Globus pallidus (tissue), 1 donor: ENCODE measurements around the gene HIPK2.
A peak's percentile ranks its signal among the peaks of the same experiment; 100 is the strongest.

Experiments
- DNase-seq: peaks from one replicate; pipeline ENCODE4 v3.0.0-alpha.2; 2015; ENCODE audit warnings: low spot score

HIPK2 gene

DNA sequence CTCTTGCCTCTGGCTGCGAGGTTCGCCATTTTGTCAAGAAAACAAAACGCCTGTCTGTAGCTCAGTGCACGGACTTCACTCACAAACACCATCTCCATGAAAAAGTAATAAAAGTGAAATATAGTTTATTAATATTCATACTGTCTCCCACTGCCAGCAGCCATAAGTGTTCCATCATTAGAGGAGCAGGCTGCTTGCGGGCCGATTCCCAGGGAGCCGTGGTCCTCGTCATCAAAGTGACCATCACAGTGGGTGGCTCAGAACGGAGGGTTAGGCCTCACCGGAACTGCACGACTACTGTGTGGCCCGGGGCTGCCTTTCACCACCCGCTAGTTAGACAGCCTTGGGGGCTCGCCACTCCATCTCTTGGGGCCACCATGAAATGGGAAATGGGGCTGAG lies 82.7 kb downstream of the HIPK2 start:
- no peak for DNase-seq

DNA sequence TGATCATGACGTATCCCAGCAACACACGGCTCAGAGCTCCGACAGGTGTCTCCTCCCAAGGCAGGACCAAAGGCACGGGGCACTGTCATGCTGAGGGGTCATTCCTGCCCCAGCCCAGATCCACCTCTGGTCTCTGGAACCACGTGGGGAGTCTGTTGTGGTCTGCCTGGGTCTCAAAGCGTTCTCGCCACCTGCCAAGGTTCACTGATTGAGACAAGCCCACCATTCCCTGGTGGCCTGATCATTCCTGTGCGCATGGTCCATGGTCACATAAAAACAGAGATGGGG lies 83.5 kb downstream of the HIPK2 start:
- DNase-seq = no peak

DNA sequence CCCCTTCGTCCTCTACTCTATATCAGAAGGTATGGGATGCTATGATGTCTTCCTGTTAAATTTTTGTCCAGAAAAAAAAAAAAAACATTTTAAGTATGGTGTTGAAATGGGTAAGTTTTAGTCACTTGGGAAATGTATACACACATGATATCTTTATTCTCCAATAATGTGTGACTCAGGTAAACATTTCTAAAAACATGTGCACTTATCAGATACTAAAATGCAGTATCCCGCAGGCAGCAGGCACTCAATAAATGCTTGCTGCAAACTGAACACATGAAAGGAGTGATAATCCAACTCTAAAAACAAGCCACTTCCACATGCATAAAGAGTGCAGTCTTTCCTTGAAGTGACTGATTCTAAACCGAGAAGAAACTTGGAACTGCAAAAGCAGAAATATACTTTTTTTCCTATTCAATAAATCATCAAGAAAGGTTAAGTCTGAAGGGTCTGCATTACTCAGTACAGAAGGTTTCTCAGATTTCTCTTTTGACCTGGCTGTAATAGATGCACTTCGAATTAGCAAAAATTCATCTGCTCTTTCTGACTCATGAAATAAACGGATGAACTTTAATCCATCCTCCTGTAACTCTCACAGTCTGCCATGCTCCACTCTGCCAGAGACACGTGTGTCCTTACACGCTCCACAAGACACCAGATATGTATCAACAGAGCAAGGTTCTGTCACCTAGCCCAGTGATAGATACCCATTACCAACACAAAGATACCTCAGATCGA lies 84.0 kb downstream of the HIPK2 start:
- DNase-seq = no peak

DNA sequence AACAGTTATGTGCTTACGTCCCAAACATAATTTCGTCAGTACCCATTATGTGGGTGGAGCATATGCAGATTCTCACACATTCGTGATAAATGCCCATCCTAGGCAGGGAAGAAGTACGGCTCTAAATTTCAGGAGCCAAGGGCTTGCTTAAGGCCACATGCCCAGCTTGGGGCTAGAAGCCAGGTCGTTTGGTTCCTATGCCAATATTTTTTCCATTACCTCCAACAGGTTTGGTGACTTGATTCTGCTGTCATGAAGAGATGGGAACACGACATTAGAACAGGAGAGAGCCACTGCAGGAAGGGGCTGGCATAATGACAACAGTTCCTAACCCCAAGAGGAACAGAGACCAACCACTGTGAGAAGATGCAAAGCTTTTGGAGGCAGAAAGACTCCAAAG lies 85.1 kb downstream of the HIPK2 start:
- DNase-seq = no peak

DNA sequence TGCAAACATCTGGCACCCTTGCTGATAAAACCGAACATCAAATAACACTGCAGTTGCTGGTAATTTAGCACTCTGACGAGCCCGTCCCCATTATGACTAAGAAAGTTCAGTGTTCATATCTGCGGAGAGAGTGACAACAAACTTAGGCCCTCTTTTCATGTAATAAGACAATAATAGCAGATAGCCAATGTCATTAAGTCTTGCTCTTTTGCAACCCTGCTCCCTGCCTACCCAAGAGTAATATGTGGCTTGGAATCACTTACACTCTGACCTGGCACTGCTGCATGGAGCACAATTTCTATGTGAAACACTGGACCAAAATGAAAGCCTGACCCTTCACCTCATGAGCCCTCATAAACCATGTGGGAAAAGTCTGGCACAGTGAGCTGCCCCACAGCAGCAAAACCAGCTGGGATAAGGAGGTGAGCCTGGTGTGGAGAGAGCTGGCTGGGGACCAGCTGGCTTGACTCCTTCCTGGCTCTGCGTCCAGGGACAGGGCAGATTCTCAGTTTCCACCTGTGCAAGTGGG lies 86.5 kb downstream of the HIPK2 start:
- DNase-seq = no peak

DNA sequence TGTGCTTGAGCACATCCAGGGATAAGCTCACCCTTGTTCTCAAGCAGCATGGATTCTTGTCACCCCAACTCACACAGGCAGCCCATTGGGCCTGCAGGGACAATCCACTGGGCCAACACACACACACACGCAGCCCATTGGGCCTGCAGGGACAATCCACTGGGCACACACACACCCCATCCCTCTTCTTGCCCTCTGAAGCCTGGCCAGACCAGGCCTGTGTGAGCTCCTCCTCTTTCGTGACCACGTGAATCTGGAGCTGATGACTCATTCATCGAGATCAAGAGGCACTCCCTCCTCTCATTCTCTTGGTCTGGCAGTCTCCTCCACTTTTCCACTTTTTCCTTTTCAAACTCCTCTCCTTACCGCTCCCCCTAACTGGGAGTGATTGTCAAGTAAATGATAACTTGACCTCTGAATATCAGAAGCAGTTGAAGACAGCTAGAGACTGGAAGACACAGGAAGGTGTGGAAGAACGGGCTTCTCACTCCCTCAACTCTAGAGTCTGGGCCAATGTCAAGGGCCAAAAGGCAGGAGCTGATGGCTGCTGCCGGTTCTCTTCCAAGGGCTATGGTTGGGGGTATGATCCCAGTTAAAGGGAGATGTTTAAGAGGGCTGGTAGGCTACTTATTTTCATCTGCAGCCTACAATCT lies 89.7 kb downstream of the HIPK2 start:
- DNase-seq = peak; percentile 81

DNA sequence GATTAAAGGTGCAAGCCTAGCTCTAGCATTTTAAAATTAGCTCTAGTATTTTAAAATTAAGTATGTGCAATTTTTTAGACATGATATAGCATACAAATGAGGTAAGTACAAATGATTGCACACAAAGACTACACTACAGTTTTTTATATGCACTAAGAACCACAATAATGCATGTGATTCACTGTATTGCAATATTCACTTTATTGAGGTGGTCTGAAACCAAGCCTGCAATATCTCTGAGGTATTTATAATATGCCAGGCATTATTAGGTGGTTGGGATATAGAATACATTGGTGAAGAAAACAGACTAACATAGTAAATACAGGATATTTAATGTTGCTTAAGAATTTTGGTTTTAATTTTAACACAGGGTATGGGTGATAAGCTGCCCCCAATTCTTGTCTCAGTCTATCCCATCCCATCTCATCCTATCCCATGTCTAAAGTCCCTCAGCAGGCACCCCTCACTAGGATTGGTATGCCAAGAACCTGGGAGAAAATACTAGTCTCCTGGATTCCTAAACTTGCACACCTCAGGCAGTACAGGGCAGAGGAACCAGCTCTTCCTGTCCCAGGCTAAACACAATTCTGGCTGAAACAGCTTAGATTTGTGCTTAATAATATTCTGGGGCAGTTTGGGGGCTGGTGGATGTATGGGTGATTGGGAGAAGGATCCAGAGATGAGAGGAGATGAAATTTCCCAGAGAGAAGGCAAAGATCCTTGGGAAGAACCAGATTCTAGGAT lies 90.4 kb downstream of the HIPK2 start:
- DNase-seq = no peak

DNA sequence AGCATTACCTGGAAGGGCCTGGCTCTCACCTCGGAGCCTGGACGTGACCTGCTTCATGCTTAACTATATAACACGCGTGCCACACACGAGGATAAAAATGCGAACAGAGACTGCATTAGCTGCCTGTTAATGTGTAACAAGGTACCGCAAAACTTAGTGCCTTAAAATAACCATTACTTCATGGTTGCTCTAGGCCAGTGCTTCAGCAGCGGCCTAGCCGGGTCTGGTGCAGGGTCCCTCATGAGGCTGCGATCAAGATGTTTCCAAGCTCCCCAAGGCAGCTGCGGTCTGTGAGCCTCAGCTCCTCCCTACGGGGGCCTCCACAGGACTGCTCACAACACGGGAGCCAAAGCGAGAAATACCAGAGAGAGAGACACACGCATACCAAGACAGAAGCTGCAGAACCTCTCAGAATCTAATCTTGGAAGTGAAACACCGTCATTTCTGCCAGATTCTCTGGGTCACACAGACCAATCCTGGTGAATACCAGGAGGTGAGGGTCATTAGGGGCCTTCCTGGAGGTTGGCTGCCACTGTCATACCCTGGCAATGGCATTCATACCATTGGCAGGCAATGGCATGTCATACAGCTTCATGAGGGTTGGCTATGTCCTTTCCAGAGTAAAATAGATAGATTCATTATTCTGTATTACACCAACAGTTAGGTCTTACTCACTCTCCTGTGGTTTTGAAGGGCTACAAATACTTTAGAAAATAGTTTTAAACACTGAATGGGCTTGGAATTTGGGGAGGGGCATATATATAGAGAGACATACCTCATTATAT lies 94.5 kb downstream of the HIPK2 start:
- no peak for DNase-seq

DNA sequence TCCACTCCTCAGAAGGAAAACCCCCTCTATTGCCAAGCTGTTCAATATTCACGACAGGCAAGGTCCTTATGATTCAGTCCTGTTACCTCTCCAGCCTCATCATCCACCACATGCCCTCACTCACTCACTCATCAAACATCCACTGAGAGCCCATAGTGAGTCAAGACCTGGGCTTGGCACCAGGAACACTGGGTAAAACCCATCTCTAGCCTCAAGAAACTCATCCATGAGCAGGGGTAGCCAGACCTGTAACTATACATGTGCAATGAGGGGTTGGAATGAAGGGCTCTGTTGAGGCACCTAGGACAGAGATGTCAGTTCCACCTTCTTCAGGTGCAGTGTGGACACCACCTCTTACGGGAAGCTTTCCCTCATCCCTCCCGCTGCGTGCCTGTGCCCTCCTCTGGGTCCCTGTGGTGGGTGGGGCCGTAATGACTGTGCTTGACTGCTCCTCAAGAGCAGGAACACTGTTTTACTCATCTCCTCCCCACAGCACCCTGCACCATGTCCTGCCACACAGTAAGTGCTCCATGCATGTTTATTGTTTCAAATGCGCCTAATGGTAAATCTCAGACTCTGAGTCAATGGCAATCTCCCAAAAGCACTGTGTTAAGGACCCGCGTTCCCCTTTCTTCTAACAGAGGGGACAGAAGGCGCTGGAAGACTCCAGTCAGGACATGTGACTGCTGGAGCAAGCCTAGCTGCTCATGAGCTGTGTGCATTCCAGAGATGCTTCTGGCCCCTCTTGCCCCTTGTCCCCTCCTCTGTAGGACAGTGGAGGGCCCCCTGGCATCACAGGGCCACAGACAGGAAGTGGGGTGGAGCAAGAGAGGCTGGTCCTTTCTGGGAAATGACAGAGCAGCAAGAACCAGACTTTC lies 95.4 kb downstream of the HIPK2 start:
- no peak for DNase-seq

DNA sequence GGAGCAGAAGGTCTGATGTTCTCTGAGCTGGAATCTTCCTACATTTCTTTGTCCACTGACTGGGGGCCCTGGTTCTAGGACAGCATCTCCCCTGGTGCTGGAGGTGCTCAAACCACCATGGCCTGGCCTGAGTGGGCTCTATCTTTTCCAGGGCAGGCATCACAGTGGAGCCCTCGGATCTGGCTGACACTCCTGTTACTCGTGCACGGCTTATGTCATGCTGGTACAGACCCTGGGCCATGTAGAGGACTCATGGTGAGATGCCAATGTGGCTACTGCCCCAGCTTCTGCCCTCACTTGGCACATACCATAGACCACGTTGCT lies 96.0 kb downstream of the HIPK2 start:
- DNase-seq = no peak

DNA sequence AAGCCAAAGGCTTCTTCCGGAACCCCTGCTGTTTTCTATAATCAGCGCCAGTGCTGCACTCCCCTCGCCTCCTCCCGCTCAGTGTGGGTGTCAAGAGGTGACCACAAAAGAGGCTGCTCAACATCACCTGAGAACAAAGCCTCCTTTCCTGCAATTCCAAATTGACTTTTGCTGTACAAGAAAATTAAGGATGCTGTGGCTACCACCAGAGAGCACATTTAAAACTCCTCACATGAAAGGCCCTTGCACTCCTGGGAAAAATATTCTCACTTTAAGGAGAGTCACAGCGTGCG lies 96.4 kb downstream of the HIPK2 start:
- DNase-seq = no peak

DNA sequence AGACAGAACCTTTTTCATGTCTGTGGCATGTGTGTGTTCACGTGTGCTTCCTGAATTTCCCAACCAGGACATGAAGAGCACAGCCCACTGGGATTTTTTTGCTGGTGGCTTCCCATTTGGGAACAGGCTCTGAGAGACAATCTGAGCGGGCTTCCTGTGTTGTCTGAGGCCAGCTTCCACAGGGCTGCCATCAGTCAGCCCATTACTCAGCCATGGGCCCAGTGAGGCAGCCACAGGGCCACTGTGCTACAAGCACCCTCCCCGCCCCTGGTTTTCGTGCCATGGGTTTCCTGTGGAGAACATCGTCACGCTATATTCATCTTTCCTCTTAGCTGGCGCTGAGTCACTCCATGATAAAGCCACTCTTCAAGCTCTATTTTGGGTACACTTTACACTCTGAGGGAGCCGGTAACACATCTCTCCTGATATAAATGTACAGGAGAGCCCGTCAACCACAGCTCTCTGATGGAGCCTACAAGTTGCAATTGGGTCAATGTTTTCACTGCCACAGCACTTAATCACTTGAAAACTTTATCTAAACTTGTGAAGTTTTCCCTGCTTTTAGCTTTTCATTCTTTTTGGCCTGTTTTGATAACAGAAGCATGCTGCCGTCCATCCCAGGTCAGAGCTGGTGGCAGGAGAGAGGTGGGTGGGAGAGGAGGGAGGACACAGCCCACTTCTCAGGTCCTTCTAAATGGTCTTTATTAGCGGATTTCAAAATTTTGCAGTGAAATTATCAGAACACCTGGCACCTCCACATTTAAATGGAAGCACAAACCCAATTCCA lies 96.9 kb downstream of the HIPK2 start:
- no peak for DNase-seq

DNA sequence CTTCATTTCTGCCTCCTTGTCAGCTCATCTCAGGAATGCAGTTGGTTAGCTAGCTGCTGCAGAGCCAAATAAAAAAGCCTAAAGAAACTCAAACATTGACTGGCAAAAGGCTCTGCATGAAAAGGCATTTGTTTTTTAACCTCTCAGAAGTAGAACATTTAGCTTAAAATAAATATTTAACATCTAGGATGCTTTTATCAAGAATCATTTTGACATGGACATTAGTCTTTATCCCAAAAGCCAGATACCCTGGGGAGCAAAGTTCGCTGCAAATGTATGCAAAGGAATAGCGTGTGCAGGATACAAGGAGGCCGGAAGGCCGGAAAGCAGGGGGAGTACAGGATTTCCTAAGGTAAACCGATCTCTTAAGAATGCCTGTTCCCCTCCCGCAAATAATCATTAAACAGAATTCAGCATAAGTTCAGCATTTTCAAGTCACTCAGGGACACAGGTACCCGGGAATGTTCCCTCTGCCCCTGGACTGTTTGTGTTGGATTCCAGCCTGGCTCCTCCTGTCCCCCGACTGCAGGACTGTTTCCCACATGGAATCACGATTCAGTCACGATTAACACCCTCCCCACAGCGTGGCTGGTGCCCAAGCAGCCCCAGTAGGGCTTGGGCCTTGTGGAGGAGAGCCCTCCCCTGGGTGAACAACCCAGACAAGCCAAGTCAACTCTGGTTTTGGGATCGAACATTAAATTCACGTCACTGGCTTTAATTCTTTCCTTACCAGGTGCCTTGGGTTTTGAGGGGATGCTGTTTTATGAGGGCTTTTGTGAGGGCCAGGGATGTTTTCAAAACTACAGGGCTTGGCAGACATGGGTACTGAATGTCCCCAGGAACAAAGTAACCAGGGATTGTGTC lies 97.8 kb downstream of the HIPK2 start:
- DNase-seq = no peak

DNA sequence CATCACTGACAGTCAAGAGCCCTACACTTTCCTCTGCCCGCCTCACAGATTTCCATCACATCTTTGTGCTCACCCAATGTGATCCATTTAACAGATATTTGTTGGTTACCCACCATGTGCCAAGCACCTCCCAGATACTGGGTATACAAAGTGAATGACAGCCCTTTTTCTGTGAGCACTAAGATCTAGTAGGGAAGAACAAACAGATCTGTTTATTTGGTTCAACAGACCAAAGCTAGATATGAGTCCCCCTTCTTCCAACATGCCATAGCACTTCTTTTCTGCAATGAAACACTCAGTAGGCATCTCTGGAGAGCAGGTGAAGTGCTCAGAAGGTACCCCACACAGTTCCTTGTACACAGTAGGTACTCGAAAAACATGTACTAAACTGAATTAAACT lies 101.4 kb downstream of the HIPK2 start:
- DNase-seq = no peak

DNA sequence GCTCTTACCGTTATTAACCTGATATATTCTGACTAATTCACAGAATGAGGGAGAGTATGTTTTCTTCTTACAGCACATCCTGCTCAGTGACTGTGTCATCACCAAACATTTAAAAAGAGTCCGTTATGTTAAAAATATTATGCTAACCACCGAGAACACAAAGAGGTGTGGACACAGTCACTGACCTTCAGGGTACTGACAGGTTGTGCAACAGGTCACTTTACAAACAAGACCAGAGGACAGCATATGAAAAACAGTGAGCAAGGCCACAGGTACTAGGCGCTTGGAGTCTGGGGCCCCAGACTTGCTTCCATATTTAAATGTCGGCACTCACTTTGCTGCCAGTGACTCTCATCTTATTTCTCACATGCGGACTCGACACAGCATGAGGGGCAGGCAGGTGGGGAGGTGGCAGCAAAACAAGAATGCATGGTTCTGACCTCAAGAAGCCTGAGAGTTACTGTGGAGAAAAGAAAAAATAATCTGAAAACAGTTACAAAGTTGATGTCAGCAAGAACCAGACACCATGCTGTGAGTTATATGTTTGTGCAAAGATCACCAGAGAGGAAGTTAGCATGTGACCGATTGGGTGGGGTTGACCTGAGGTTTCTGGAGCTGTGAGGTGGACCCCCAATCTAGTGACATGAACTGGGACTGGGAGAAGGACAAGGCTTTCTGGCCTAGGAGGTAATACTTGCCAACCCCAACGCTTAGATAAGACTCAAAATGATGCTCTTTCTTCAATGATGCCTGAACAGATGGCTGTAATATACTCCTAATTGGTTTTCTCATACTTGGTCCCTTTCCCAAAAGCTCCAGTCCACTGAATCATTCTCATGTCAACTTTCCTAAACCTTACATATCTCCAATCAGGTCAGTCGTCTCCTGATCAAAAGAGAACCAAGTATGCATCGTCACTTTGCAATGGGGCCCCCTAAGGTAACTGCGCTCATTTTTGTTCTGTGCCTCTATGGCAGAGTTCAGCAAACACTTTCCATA lies 102.4 kb downstream of the HIPK2 start:
- no peak for DNase-seq

DNA sequence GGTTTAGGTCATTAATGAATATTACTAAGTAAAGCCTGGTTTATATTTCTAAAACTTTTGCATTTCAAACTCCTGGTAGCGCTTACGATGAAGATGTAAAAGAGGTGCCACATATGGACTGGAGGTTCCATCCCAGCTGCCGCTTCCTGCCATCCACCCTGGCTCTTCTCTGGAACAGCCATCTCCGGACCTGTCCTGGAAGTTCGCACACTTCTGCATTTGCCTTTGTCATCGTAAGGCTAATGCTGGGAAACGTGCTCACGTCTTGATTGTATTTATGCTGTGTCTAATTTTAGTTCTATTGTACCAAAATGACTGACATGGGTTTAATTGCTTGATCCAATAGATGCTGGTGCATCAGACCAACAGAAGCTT lies 103.1 kb downstream of the HIPK2 start:
- no peak for DNase-seq

DNA sequence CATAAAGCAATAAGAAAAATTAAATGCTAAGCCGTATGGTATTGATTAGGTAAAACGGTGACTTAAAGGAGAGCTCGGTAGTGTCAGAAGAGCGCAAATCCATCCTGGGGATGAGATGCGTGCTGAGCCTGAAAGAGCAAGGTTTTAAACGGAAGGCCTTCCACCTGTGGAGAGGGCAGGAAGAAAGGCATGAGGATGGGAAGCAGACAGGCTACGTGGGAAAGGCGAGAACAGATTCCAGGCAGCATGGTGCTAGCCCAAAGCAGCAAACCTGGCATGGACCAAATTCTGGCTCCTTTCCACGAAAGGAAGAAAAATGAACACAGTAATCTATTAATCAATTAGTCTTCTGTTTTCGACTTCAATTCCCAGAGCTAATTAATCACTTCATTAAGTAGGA lies 103.5 kb downstream of the HIPK2 start:
- DNase-seq = no peak

DNA sequence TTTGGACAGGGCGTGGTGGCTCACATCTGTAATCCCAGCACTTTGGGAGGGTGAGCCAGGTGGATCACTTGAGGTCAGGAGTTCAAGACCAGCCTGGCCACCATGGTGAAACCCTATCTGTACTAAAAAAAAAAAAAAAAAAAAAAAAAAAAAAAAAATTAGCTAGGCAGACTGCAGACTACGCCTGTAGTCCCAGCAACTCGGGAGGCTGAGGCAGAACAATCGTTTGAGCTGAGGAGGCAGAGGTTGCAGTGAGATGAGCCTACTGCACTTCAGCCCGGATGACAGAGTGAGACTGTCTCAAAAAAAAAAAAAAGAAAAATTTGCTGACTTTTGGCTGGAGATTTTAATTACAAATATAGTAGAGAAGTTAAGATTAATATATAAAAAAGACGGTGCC lies 104.0 kb downstream of the HIPK2 start:
- DNase-seq = no peak

DNA sequence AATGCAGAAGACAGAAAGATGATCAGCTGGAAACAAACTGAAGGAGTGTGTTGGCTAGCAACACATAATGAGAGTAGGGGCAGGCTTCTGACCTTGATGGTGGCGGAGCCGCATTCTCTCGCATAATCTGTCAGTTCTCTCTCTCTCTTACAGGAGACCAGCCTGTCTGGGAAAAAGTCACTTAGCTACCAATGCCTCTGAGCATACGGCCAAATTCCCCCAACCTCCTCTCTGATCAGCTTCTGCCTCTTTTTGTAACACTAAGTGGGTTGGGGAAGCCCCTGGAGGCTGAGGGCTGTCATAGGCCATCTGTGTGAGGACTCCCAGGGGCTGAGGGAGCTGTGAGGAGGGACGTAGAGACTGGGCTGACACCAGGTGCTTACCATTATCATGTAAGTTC lies 104.6 kb downstream of the HIPK2 start:
- DNase-seq = no peak
